Measurements from ENCODE around the gene NTSR1. TPM values are rescaled to one million over a fixed set of nuclear protein-coding genes. Genes with fewer than 3 reads are reported as not detected.

The NTSR1 gene
- total RNA-seq, 3 donors from 2014 or later (not counting 1 experiment from before 2014, with no cell fraction given), result 0.11 to 0.45 TPM; not detected in 1

DNA sequence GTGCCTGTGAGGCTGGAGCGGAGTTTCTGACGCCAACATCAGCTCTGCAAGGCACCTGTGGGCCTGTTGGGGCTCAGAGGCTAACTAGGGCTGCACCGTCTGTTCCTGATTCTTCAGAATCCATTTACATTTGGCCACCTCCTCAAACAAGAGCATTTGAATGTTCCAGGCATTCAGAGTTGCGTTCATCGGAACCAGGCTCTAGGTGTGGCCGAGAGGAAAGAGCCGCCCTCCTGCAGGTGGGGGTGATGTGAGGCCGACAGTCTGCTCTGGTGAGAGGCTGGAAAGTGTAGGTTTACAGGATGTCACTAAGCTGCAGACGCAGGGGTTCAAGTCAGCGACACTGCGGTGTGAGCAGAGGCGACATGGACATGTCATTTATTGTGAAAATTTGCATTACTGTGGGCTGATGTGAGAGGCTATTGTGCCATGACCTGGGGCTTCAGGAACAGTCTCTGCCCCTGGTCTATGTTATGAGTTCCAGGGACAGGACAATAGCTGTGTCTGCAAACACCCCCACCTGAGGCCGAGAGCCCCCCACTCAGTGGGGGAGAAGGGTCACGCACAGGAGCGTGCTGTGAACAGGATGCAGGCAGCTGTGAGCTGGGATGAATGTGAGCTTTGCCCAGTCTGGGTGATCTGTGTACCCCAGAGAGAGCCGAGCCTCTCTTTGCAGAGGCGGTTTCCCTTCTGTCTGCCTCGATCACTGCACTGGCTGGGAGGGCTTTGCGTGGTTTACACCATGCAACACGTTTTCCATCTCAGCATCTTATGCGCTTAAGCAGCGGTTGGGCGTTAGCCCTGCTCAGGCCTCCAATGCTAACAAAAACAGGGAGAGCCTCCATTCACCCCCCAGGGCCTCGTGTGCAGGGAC is 45.3 kb upstream of the NTSR1 start:
- intact Hi-C loops (cut with micrococcal nuclease), result no loop called here
- Histone ChIP-seq H3K27ac (ENCODE audit: low read length) (no peak overlapping the region), H3K27me3 (ENCODE audit: control insufficient read depth, insufficient read depth, low read length) (no peaks in the 10 kb centered on the region), H3K36me3 (ENCODE audit: control insufficient read depth, insufficient read depth, low read length) (no peaks in the 10 kb centered on the region), H3K4me3 (ENCODE audit: low read length) (no peak overlapping the region), H3K4me1 (ENCODE audit: control insufficient read depth, insufficient read depth, low read length) (peaks cover 4% of the 10 kb centered on the region), H3K9me3 (ENCODE audit: control insufficient read depth, insufficient read depth, low read length) (no peaks in the 10 kb centered on the region)
- Mint-ChIP-seq H3K27ac (no peak overlapping the region), H3K27me3 (ENCODE audit: low read depth in 2 of 2) (no peaks in the 10 kb centered on the region), H3K36me3 (no peaks in the 10 kb centered on the region), H3K4me1 (no peaks in the 10 kb centered on the region), H3K4me3 (no peak overlapping the region), H3K9me3 (no peaks in the 10 kb centered on the region)
- ATAC-seq (no peak), DNase-seq (no peak)
- TF ChIP-seq, protein P1, sequence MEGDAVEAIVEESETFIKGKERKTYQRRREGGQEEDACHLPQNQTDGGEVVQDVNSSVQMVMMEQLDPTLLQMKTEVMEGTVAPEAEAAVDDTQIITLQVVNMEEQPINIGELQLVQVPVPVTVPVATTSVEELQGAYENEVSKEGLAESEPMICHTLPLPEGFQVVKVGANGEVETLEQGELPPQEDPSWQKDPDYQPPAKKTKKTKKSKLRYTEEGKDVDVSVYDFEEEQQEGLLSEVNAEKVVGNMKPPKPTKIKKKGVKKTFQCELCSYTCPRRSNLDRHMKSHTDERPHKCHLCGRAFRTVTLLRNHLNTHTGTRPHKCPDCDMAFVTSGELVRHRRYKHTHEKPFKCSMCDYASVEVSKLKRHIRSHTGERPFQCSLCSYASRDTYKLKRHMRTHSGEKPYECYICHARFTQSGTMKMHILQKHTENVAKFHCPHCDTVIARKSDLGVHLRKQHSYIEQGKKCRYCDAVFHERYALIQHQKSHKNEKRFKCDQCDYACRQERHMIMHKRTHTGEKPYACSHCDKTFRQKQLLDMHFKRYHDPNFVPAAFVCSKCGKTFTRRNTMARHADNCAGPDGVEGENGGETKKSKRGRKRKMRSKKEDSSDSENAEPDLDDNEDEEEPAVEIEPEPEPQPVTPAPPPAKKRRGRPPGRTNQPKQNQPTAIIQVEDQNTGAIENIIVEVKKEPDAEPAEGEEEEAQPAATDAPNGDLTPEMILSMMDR (IDR thresholded peaks at IDR 0.05), result no peak
- WGBS (ENCODE audit: insufficient coverage), result 92% methylated on average over 24 of the region's 24 CpGs

DNA sequence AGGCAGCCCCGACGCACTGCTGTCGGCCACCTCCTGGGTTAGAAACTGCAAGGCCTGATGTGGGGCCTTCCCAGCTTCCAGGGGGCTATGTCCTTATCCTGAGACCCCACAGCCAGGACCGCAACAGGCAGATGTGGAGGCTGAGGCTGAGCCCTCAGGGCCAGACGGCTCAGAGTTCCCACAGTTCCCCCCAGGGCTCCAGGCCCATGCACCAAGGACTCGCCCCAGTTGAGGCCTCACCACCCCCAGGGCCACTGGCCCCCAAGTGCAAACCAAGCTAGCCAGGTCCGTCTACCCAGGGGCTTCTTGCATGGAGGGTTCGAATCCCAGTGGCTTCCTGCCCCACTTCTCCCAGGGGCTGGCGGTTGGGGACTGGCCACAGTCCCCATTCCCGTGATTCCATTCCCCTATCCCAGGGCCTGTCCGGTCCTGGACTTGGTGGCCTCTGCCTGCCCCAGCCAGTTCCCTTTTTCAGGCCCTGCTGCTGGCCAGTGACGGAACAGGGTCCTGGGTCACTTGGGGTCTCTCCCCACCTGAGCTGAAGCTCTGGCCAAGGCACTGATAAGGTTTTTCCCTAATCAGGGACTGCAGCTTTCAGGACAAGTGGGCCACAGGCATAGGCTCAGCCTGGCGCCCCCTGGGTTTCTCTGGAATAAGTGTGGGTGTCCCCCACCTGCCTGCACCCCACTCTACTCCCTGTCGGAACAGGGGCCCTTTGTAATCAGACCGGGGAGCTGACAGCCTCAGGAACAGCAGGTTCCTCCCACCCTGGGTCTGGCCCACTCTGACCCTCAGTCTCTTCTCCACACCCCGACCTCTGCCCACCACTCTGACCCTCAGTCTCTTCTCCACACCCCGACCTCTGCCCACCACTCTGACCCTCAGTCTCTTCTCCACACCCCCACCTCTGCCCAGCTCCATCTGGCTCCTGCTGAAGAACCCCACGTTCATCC is 44.3 kb upstream of the NTSR1 start:
- DNase-seq, result no peak
- Histone ChIP-seq H3K27me3 (ENCODE audit: control insufficient read depth, insufficient read depth, low read length) (no peaks in the 10 kb centered on the region), H3K4me1 (ENCODE audit: control insufficient read depth, insufficient read depth, low read length) (peaks cover under 1% of the 10 kb centered on the region), H3K9me3 (ENCODE audit: control insufficient read depth, insufficient read depth, low read length) (no peaks in the 10 kb centered on the region), H3K27ac (ENCODE audit: low read length) (no peak overlapping the region), H3K36me3 (ENCODE audit: control insufficient read depth, insufficient read depth, low read length) (no peaks in the 10 kb centered on the region), H3K4me3 (ENCODE audit: low read length) (no peak overlapping the region)
- intact Hi-C loops (cut with micrococcal nuclease), result no loop called here
- Mint-ChIP-seq H3K4me3 (no peak overlapping the region), H3K36me3 (no peaks in the 10 kb centered on the region), H3K27ac (no peak overlapping the region), H3K4me1 (no peaks in the 10 kb centered on the region), H3K9me3 (no peaks in the 10 kb centered on the region), H3K27me3 (ENCODE audit: low read depth in 2 of 2) (no peaks in the 10 kb centered on the region)
- WGBS (ENCODE audit: insufficient coverage), result 94% methylated on average over 18 of the region's 18 CpGs
- ATAC-seq, result no peak
- TF ChIP-seq, protein P1 (IDR thresholded peaks at IDR 0.05), result no peak

DNA sequence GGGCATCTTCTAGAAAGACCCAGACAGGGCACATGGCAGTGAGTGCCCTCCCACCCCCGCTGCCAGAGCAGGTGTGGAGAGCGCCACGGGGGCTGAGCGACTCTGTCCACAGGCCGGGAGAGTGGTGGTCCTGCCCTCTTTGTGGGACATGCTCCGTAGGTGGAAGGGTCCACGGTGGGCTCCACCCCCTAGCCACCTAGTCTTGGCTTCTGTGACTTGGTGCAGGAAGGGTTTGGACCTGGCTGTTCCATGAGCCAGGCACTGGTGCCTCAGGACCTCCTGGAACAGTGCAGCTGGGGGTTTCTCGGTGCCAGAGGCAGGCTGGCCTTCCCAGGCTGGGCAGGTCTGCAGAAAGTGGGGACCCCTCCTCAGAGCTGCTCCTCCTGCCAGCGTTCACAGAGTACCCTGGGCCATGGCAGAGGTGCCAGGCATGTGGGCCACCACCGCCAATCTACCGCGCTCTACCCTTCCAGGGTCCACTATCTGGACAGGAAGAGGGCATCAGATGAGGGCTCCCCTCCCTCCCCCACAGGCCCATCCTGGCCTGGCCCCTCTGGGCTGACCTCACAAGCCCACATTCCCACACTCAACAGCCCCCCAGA is 43.4 kb upstream of the NTSR1 start:
- 95% methylated on average over 12 of the region's 12 CpGs for WGBS (ENCODE audit: insufficient coverage)
- intact Hi-C loops (cut with micrococcal nuclease), result loop anchor here (5.0 kb wide), 1 partner anchor 127 kb away; no protein-coding TSS in a partner anchor
- H3K36me3 Mint-ChIP-seq, result no peaks in the 10 kb centered on the region

More for the DNA sequence above, 43.4 kb upstream of the NTSR1 start:
- Histone ChIP-seq H3K27me3 (ENCODE audit: control insufficient read depth, insufficient read depth, low read length) (no peaks in the 10 kb centered on the region), H3K4me1 (ENCODE audit: control insufficient read depth, insufficient read depth, low read length) (no peaks in the 10 kb centered on the region), H3K4me3 (ENCODE audit: low read length) (no peak overlapping the region), H3K27ac (ENCODE audit: low read length) (no peak overlapping the region), H3K36me3 (ENCODE audit: control insufficient read depth, insufficient read depth, low read length) (no peaks in the 10 kb centered on the region), H3K9me3 (ENCODE audit: control insufficient read depth, insufficient read depth, low read length) (no peaks in the 10 kb centered on the region)
- Mint-ChIP-seq H3K4me1 (no peaks in the 10 kb centered on the region), H3K27ac (no peak overlapping the region), H3K27me3 (ENCODE audit: low read depth in 2 of 2) (no peaks in the 10 kb centered on the region), H3K9me3 (no peaks in the 10 kb centered on the region), H3K4me3 (no peak overlapping the region)
- TF ChIP-seq, protein P1 (IDR thresholded peaks at IDR 0.05), result no peak
- ATAC-seq (no peak), DNase-seq (no peak)

All from natural killer cell (primary cell).